ENCODE data around the gene IL18.
"Not testable (repeated sequence)": the region's sequence is repeated elsewhere in the genome, so short reads cannot be mapped to it uniquely, and the experiment has no call there.

IL18 gene

DNA sequence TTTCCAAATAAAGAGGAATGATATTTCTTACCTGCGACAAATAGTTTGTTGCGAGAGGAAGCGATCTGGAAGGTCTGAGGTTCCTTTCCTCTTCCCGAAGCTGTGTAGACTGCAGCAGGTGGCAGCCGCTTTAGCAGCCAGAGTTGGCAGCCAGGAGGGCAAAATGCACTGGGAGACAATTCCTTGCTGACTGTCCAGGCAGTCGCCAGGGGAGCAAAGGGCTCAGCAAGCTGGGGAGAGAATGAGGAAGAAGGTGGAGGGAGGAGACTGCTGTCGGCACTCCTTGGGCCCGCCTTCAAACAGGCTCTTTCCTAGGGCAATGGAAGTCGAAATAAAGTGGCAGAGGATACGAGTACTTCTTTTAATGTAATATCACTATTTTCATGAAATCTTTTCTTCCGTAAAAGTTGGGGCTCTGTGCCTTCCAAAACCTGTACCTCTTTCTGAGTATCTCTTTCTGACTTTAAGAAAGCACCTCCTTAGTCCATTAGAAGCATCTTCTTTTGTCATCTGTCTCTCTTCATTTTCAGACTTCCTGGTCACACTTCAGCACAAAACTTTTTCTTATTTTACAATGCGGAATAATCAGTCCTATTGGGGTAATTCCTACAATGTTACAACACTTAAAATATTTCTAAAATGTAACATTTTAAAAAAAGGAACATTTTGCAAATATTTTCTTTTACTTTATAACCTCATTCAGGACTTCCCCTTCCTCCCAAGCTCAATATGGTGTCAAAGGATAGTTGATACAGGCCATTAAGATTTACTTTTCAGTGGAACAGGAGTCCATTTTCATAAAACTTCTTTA is at the start of gene IL18:
IL18 (minus strand) TSS at position 220 of the 811 bp plus-strand sequence. CDS start 9,041 bp downstream, outside the sequence.
- DNase-seq (ENCODE audit: low read depth), result no peak

DNA sequence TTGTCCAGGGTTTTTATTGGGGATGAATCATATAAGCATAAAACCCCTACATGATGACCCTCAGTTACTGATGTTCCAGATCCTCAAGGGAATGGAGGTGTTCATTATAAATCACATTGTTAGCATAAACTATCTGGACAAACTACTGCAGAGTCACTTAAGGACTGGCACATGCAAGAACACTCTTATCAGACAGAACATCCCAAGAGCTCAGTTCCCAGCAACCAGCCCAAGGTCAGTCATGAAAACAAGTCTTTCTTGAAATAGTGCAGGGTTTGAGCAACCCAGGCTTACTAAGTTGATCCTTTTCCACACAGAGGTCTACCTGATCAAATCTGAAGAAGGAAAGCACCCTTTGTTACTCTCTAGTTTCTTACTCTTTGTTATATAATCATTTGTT is 48.8 kb upstream of the IL18 start:
- DNase-seq (ENCODE audit: low read depth), result no peak

DNA sequence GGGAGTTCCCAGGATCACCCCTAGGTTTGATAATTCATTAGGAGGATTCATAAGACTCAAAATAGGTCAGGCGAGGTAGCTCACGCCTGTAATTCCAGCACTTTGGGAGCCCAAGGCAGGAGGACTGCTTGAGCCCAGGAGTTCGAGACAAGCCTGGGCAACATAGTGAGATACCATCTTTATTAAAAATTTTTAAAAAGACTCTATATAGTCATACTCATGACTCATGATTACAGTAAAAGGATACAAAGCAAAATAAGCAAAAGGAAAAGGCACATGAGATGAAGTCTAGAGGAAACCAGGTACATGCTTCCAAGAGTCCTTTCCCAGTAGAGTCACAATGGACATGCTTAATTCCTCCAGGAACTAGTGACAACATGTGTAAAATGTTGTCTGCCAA is 48.4 kb upstream of the IL18 start:
- DNase-seq (ENCODE audit: low read depth), result no peak

DNA sequence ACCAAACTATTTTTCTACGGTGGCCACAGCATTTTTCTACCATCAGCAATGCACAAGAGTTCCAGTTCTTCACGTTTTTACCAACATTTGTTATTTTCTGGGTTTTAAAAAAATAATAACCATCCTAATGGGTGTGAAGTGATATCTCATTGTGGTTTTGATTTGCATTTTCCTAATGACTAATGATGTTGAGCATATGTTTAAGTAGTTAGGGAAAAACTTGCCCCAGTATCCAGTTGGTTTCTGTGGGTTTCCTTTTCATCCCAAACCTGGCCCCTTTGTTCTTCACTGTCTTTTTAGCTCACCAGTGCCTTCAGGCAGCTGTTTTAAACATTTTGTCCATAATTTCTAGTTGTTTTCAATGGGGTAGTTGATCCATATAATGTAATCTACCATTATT is 47.6 kb upstream of the IL18 start:
- no peak for DNase-seq (ENCODE audit: low read depth)

DNA sequence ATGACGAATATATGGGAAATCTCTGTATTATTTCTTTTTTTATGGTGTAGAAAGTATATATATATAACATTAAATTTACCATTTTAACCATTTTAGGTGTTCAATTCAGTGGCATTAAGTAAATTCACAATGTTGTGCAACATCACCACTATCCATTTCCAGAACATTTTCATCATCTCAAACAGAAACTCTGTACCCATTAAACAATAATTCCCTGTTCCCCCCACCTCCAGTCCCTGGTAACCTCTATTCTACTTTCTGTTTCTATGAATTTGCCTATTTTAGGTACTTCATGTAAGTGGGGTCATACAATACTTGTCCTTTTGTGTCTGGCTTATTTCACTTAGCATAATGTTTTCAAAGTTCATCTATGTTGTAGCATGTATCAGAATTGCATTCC is 47.0 kb upstream of the IL18 start:
- DNase-seq (ENCODE audit: low read depth), result no peak

DNA sequence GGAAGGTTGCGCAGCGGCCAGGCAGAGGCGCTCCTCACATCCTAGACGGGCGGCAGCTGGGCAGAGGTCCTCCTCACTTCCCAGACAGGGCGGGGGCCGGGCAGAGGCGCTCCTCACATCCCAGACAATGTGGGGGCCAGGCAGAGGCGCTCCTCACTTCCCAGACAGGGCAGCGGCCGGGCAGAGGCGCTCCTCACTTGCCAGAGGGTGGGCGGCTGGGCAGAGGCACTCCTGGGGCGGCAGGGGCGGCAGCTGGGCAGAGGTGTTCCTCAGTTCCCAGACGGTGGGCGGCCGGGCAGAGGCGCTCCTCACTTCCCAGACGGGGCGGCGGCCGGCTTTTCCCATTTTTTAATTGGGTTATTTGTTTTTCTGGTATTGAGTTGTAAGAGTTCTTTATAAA is 42.2 kb upstream of the IL18 start:
- no peak for DNase-seq (ENCODE audit: low read depth)

DNA sequence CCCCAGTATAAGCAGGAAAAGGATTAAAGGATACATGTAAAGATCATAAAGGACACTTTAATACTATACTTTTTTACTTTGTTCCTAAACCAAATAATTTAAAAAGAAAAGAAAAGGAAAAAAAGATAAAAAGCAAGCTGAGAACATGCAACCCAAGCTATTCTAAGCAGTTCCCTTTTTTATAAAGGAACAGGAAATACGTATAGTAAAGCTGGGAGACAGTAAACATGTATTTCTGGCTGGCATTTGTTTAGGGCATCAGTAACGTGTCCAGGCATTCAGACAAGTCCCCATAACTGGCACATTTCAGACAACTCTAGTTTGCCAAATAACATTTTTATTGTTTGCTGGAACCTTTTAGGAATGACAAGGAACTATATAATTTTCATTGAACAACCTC is 36.4 kb upstream of the IL18 start:
- DNase-seq (ENCODE audit: low read depth), result no peak

DNA sequence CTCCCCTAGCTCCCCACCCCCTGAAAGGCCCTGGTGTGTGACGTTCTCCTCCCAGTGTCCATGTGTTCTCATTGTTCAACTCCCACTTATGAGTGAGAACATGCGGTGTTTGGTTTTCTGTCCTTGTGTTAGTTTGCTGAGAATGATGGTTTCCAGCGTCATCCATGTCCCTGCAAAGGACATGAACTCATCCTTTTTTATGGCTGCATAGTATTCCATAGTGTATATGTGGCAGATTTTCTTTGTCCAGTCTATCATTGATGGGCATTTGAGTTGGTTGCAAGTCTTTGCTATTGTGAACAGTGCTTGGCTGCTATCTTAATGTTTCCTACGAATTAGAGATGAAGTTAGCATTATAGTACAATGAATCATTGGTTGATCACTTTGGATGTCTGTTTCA is 35.2 kb upstream of the IL18 start:
- DNase-seq (ENCODE audit: low read depth), result not testable (repeated sequence)

DNA sequence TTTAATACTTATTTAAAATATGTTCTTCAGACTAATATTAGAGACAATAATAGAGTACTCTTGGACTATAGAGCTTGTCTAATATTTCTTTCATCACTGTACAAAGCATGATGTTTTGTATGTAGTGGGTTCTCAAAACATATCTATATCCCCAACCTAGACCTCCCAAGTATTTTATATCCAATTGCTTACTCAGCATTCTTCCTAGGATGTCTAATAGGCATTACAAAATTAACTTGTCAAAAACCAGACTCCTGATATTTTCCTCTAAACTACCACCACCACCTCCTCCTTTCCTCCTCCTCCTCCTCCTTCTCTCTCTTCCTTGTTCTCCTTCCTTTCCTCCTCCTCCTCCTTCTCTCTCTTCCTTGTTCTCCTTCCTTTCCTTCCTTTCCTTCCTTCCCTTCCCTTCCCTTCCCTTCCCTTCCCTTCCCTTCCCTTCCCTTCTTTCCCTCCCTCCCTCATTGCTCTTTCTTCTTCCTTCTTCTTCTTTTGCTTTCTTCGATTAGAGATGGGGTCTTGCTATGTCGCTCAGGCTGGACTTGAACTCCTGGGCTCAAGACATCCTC is 32.7 kb upstream of the IL18 start:
- no peak for DNase-seq (ENCODE audit: low read depth)

DNA sequence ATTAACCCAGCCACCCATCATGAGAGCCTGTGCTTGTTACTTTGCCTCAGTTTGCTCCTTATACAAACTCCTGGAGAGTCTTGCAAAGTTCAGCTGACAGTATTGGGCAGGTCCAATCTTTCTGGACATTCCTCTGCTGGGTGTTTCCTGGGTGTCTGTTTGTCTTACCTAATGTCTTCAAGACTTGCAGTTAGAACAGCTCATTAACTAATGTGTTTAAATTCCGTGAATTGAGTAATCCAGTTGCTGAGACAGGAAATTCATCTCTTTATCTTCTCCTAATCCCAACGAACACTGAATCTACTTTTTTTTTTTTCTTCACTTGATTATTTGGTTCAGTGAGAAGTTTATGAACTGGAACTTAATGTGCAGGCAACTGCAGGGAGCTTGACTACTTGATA is 32.1 kb upstream of the IL18 start:
- no peak for DNase-seq (ENCODE audit: low read depth)

DNA sequence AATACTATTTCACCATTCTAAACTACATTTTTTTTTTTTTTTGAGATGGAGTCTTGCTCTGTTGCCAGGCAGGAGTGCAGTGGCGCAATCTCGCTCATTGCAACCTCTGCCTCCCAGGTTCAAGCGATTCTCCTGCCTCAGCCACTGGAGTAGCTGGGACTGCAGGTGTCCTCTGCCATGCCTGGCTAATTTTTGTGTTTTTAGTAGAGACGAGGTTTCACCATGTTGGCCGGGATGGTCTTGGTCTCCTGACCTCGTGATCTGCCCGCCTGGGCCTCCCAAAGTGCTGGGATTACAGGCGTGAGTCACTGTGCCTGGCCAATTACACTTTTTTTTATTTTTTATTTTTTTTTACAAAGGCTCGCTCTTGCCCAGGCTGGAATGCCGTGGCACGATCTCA is 31.2 kb upstream of the IL18 start:
- DNase-seq (ENCODE audit: low read depth), result not testable (repeated sequence)

DNA sequence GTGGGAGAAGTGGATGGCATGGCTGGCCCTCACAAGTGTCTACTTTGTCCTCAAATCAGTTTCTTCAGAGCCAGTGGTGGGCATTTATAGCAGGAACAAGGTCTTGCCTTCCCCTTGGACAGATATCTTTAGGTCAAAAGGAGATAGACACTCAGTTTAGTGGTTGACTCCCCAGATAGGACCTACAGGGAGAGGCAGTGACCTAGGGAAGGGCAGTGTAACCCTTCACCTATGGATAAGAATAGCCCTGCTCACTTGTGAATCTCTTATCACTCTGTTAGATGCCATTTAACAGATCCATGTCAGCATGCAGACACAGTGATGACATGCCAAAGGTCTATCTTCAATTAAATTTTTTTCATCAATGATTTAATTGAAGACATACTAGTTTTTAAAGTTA is 22.4 kb upstream of the IL18 start:
- DNase-seq (ENCODE audit: low read depth), result no peak

DNA sequence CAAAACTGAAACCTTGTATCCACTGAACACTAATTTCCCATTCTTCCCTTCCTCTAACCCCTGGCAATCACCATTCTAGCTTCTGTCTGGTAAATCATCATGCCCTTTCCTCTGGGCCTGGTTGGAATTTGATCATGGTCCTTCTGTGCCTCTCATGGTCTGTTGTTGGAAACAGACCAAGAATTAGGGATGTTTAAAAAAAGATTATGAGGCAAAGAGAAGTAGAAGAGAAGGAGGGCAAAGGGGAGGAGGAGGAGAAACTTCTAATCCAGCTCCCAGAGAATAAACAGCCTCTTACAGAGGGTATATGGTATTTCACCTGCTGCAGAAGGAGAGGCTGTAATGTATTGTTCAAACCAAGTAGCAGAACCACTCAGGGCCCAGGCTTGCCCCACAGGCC is 22.0 kb upstream of the IL18 start:
- DNase-seq (ENCODE audit: low read depth), result no peak

DNA sequence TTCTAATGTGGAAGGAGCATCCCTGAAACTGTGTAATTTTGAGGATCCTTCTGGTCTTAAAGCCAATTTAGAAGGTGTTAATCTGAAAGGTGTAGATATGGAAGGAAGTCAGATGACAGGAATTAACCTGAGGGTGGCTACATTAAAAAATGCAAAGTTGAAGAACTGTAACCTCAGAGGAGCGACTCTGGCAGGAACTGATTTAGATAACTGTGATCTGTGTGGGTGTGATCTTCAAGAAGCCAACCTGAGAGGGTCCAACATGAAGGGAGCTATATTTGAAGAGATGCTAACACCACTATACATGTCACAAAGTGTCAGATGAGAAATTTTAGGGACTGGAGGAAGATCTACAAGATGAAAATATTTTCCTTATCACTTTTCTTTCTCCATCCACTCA is 19.0 kb upstream of the IL18 start:
- no peak for DNase-seq (ENCODE audit: low read depth)

DNA sequence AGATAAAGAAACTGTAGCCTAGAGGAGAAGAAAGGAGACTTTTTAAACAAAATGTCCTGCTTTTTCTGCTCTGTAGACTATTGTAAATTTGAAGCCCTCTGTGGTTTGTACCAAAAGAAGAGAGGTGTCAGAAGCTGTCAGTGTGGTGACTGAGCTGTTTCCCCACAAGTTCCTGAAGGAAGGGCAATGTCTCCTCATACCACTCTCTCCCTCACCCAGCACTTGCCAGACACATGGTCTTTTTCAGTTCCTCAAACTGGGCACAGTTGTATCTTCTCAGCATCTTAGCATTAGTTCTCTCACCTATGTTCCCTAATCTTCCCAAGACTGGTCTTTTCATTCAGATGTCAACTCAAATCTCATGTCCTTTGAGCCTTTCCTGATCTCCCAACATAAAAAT is 15.7 kb upstream of the IL18 start:
- DNase-seq (ENCODE audit: low read depth), result no peak

DNA sequence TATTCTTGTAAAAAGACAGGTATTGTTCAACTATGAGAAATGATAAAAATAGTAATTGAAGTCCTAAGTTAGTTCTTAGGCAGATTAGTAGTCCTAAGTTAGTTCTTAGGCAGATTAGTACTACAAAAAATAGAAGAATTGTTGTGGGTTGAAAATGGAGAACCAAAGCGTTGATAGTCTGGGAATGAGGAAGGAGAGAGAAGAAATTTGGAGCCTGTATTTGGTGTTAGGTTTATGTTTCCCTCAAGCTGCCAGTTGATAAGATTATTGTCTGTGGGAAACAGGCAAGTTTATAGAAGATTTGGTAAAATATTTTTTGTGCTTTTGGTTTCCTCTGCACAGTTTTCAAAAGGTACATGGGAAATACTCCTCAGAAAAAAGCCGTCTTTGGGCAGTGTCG is 15.0 kb upstream of the IL18 start:
- no peak for DNase-seq (ENCODE audit: low read depth)

DNA sequence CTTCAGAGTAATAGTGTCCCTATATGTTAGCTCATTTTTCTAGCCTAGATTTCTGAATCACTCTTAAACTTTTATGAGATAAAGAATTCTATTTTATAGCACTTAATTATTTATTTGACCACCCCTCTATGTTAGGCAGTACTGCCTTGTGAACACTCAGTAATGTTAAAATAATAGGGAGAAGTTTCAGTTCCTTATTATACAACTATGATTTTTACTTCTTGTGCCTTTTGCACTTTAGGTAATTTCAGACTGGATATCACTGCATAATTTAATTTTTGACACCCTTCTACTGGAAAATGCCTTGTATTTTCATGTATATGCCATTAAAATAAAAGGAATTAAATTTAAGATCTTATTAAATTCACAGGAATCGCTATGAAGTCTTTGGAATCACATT is 14.5 kb upstream of the IL18 start:
- DNase-seq (ENCODE audit: low read depth), result no peak

DNA sequence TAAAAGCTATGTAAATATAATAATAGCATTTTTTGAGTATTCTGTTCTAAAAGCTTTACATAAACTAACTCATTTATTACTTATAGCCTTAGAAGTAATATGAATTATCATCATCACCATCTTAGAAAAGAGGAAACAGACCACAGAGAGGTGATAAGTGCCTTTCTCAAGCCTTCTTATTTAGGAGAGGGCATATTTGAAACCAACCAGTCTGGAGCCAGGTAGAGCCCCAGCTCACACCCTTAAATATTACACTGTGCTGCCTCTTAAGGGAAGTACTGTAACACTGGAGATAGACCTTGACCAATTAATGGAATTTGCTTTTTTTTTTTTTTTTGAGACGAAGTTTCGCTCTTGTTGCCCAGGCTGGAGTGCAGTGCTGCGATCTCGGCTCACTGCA is 13.7 kb upstream of the IL18 start:
- DNase-seq (ENCODE audit: low read depth), result no peak

DNA sequence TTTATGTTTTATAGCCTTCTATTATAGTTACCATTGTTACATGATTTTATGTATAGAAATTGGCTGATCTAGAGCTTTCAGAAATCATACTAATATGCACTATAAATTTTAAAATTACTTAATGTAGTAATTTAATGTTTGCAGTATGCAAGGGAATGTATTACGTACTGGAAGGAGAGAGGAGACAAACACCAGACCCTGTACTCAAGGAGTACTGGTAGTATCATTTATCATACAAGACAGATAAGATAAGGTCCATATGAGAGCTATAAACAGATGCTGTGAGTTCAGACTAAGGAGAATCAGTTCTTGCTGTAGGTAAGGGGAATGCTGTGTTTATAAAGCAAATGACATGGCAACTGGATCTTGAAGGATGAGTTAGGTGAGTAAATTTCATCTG is 12.2 kb upstream of the IL18 start:
- no peak for DNase-seq (ENCODE audit: low read depth)

DNA sequence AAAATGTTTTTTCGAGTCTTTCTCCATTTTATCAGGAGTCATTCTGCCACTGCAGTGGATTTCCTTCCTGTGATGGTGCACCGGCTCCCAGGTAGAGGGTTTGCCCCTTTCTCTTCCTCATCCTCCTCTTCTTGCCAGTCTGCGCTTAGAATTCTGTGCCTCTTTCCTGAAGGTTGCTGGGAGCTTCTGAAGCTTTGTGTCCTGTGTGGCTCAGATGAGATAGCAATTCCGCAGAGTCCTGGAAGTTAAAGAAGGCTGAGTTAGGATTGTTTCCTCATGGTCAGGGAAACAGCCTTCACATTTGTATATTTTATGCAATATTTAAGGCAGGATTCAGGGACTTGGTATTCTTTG is 11.7 kb upstream of the IL18 start:
- DNase-seq (ENCODE audit: low read depth), result no peak

DNA sequence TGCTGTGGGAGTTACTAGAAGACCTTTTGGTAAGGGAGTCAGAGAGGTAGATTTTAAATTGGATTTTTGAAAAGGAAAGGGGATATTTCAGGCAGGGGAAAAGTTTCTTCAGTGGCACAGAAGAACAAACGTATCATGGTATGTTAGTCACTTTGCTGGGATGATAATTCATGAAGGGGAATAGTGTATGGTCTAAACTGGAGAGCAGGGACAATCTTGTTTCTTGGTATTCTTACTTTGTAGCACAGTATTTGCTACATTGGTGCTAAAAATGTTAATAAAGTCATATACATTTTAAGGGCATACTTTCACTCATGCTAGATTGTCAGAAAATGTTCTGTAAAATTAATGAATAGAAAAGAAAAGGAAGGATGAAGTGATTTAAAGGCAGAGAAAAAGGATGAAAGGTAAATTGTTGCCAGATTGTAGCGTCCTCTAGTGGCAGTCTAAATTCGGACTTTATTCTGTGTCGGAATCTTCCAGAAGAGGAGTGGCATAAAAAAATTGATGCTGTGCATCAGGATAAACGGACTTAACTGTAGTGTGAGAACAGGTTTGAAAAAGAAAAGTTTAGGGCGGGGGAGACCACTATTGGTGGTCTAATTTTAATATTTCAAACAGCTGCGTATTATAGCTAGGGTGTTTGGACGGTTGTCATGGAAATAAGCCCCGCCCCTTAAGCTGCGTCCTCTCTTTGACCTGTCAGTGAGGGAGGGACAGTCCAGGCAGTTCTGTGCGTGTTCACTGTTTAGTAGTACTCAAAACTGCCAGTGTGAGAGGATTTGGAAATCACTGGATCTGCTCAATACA is 11.1 kb upstream of the IL18 start, which contains the start of gene BCO2:
BCO2 (plus strand) TSS at position 724 of the 810 bp plus-strand sequence. CDS start 90 bp downstream, outside the sequence.
- DNase-seq (ENCODE audit: low read depth), result no peak

DNA sequence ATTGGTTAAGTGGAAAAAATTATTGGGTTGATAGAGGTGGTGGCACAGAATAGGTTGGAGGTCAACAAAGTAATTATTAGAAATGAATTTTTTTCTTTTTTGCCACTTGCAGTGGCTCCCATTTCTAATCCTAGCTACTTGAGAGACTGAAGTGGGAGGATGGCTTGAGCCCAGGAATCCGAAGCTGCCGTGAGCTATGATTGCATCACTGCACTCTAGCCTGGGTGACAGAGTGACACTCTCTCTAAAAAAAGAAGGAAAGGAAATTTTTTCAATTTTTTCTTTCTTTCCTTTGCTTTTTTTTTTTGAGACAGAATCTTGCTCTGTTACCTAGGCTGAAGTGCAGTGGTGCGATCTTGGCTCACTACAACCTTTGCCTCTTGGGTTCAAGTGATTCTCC is 9.3 kb upstream of the IL18 start:
- DNase-seq (ENCODE audit: low read depth), result no peak

DNA sequence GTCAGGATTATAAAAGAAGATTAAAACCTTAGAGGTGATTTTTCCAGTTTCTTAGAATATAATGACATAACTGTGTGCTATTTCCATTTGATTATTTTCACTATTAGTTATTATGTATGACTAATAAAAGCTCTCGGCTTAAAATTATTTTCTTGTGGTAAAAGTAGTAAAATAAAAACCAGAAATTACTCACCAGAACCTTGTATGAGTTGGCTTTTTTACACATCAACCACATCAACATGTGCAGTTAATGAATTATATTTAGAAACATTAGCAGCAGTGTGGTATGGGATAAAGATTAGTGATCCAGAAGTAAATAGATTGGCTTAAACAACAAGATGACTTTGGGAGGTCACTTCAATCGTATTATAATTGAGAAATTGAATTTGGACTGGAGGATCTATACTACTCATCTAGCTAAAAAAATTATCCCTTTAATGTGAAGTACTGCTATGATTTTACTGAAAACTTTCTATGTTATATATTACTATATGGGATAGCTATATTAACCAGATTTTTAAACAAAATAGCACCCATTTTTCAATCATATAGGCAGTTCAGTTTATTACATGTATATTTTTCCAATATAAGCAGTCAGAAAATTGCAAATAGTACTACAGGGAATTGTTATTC is 8.6 kb upstream of the IL18 start:
- no peak for DNase-seq (ENCODE audit: low read depth)
